ENCODE results near the gene VPREB3. TPM values are rescaled to one million over a fixed set of nuclear protein-coding genes. Genes with fewer than 3 reads are reported as not detected.

The VPREB3 gene
- total RNA-seq, 1 donor from 2014 or later, result not detected

GRCh38 chr22:23762842-23763578 is 8.8 kb upstream of the VPREB3 start, which contains the start of gene C22orf15:
Gene C22orf15, plus strand, starts transcription at chr22:23762990. Its CDS starts 317 bp downstream, at chr22:23763307.
- peak within 1 kb of the TSS; percentile 34 for H3K4me3 Mint-ChIP-seq
- no peak for TF ChIP-seq CTCF (IDR thresholded peaks at IDR 0.05; ENCODE audit: unreplicated experiment)
- H3K27ac Mint-ChIP-seq, result peak within 1 kb of the TSS; percentile 50
- no peaks in the 10 kb centered on the region for H3K27me3 Mint-ChIP-seq (ENCODE audit: low read depth)
- no peaks in the 10 kb centered on the region for H3K9me3 Mint-ChIP-seq
- DNase-seq (ENCODE audit: low spot score in 2 of 2, unreplicated experiment in 2 of 2), result no peak
- H3K4me1 Mint-ChIP-seq, result peaks cover 14% of the 10 kb centered on the region
- peaks cover 3% of the 10 kb centered on the region for H3K36me3 Mint-ChIP-seq

- Mint-ChIP-seq H3K27ac (no peak overlapping the region), H3K27me3 (ENCODE audit: low read depth) (no peaks in the 10 kb centered on the region), H3K4me1 (peaks cover 11% of the 10 kb centered on the region), H3K9me3 (no peaks in the 10 kb centered on the region), H3K36me3 (no peaks in the 10 kb centered on the region), H3K4me3 (no peak overlapping the region)
- TF ChIP-seq CTCF (IDR thresholded peaks at IDR 0.05; ENCODE audit: unreplicated experiment), result no peak
- no peak for DNase-seq (ENCODE audit: low spot score in 2 of 2, unreplicated experiment in 2 of 2)
Observed at GRCh38 chr22:23760056-23760455, 5.8 kb upstream of the VPREB3 start.

GRCh38 chr22:23759566-23759965 is 5.3 kb upstream of the VPREB3 start:
- H3K4me3 Mint-ChIP-seq, result no peak overlapping the region
- no peaks in the 10 kb centered on the region for H3K27me3 Mint-ChIP-seq (ENCODE audit: low read depth)
- H3K9me3 Mint-ChIP-seq, result no peaks in the 10 kb centered on the region
- DNase-seq (ENCODE audit: low spot score in 2 of 2, unreplicated experiment in 2 of 2), result no peak
- no peaks in the 10 kb centered on the region for H3K36me3 Mint-ChIP-seq
- H3K27ac Mint-ChIP-seq, result no peak overlapping the region
- TF ChIP-seq CTCF (IDR thresholded peaks at IDR 0.05; ENCODE audit: unreplicated experiment), result no peak
- H3K4me1 Mint-ChIP-seq, result peaks cover 11% of the 10 kb centered on the region

- H3K9me3 Mint-ChIP-seq, result no peaks in the 10 kb centered on the region
- no peak for TF ChIP-seq CTCF (IDR thresholded peaks at IDR 0.05; ENCODE audit: unreplicated experiment)
- no peaks in the 10 kb centered on the region for H3K36me3 Mint-ChIP-seq
- DNase-seq (ENCODE audit: low spot score in 2 of 2, unreplicated experiment in 2 of 2), result no peak
- no peak overlapping the region for H3K4me3 Mint-ChIP-seq
- no peak overlapping the region for H3K27ac Mint-ChIP-seq
- H3K4me1 Mint-ChIP-seq, result peaks cover 4% of the 10 kb centered on the region
- H3K27me3 Mint-ChIP-seq (ENCODE audit: low read depth), result no peaks in the 10 kb centered on the region
Observed at GRCh38 chr22:23756891-23757290, 2.7 kb upstream of the VPREB3 start.

- Mint-ChIP-seq H3K36me3 (no peaks in the 10 kb centered on the region), H3K9me3 (no peaks in the 10 kb centered on the region), H3K27me3 (ENCODE audit: low read depth) (no peaks in the 10 kb centered on the region), H3K4me3 (no peak overlapping the region), H3K4me1 (peaks cover 7% of the 10 kb centered on the region), H3K27ac (no peak overlapping the region)
- no peak for TF ChIP-seq CTCF (IDR thresholded peaks at IDR 0.05; ENCODE audit: unreplicated experiment)
- no peak for DNase-seq (ENCODE audit: low spot score in 2 of 2, unreplicated experiment in 2 of 2)
Observed at GRCh38 chr22:23755711-23756110, 1.5 kb upstream of the VPREB3 start.
